ENCODE data around the gene SOCS7. TPM values are rescaled to one million over a fixed set of nuclear protein-coding genes. Genes with fewer than 3 reads are reported as not detected.

The SOCS7 gene
- total RNA-seq, 1 donor from 2014 or later, result 23.7 TPM

GRCh38 chr17:38322897-38323296, 28.7 kb upstream of the SOCS7 start:
- Histone ChIP-seq H3K9me3 (no peaks in the 10 kb centered on the region), H3K4me3 (no peak overlapping the region), H3K36me3 (peaks cover 42% of the 10 kb centered on the region), H3K27me3 (no peaks in the 10 kb centered on the region), H3K4me1 (peaks cover 8% of the 10 kb centered on the region), H3K27ac (no peak overlapping the region)
- TF ChIP-seq, protein P1, sequence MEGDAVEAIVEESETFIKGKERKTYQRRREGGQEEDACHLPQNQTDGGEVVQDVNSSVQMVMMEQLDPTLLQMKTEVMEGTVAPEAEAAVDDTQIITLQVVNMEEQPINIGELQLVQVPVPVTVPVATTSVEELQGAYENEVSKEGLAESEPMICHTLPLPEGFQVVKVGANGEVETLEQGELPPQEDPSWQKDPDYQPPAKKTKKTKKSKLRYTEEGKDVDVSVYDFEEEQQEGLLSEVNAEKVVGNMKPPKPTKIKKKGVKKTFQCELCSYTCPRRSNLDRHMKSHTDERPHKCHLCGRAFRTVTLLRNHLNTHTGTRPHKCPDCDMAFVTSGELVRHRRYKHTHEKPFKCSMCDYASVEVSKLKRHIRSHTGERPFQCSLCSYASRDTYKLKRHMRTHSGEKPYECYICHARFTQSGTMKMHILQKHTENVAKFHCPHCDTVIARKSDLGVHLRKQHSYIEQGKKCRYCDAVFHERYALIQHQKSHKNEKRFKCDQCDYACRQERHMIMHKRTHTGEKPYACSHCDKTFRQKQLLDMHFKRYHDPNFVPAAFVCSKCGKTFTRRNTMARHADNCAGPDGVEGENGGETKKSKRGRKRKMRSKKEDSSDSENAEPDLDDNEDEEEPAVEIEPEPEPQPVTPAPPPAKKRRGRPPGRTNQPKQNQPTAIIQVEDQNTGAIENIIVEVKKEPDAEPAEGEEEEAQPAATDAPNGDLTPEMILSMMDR (IDR thresholded peaks at IDR 0.05), result no peak
- ATAC-seq (no peak), DNase-seq (no peak)
- intact Hi-C loops (cut with DNase I), result no loop called here

- H3K4me1 ChIP-seq, result peaks cover 8% of the 10 kb centered on the region
- intact Hi-C loops (cut with DNase I), result no loop called here
These were observed 27.4 kb upstream of the SOCS7 start for GRCh38 chr17:38324141-38324697.

DNA sequence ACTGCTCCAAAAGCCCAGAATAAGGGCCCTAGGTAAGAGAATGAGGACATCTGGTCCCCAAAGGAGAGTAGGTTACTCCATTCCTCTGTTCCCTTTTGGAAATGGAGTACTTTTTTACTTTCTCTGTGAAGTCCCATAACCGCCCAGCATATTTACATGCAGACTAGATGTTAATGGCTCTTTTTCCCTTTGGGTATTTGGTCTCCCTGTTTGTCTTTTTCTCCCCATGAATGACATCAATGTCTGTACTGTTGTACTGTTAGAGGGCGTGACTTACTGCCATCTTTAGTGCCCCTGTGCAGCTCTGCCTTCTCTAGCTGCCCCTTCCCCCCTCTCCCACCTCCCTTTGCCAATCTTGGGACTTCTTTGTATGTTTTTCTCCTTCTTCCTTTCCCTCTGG, 26.9 kb upstream of the SOCS7 start:
- intact Hi-C loops (cut with DNase I), result no loop called here
- DNase-seq, result no peak
- no peaks in the 10 kb centered on the region for H3K9me3 ChIP-seq

More at GRCh38 chr17:38324141-38324697, 27.4 kb upstream of the SOCS7 start:
- DNase-seq (no peak), ATAC-seq (no peak)
- H3K27ac ChIP-seq, result no peak overlapping the region
- H3K36me3 ChIP-seq, result peaks cover 32% of the 10 kb centered on the region
- H3K27me3 ChIP-seq, result no peaks in the 10 kb centered on the region
- H3K9me3 ChIP-seq, result no peaks in the 10 kb centered on the region
- no peak overlapping the region for H3K4me3 ChIP-seq
- TF ChIP-seq, protein P1 (IDR thresholded peaks at IDR 0.05), result no peak

DNA sequence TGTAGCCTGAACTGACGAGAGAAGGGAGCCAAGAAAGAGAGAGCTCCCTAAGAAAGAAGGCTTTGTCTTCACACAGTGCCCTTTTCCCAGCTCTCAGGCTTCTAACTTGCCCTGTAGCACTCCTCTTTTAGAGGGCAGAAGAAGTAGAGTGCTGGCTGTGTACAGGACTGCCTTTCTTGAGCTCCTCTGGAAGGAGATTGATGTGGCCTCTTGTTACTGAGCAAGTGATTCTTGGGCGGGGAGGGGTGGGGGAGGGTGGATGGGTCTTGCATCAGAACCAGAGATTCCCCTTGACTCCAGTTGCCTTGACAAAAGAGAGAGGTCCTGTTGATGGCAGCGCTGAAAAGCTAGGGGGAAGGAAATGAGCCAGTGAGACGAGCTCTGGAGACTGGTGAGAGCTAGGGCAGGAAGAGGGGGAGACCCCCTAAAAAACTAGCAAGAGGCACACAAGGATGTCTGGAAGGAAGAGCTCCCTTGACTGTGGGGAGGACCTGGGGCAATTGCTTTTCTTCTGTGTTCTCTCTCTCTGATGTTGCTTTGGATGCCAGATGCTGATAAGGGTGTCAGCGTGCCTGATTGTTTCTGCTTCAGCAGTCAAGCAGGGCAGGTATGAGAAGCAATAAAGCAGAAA, 26.3 kb upstream of the SOCS7 start:
- Histone ChIP-seq H3K36me3 (peaks cover 26% of the 10 kb centered on the region), H3K4me3 (no peak overlapping the region), H3K27me3 (peaks cover 1% of the 10 kb centered on the region), H3K27ac (no peak overlapping the region), H3K4me1 (peaks cover 8% of the 10 kb centered on the region), H3K9me3 (no peaks in the 10 kb centered on the region)
- DNase-seq (no peak), ATAC-seq (no peak)
- TF ChIP-seq, protein P1 (IDR thresholded peaks at IDR 0.05), result no peak
- intact Hi-C loops (cut with DNase I), result no loop called here

More for the DNA sequence above, 26.9 kb upstream of the SOCS7 start:
- no peak overlapping the region for H3K4me3 ChIP-seq
- no peaks in the 10 kb centered on the region for H3K27me3 ChIP-seq
- TF ChIP-seq, protein P1 (IDR thresholded peaks at IDR 0.05), result no peak
- peaks cover 8% of the 10 kb centered on the region for H3K4me1 ChIP-seq
- no peak overlapping the region for H3K27ac ChIP-seq
- H3K36me3 ChIP-seq, result peaks cover 29% of the 10 kb centered on the region
- ATAC-seq, result no peak

- Histone ChIP-seq H3K9me3 (no peaks in the 10 kb centered on the region), H3K36me3 (peaks cover 14% of the 10 kb centered on the region), H3K27ac (peak overlapping the region; percentile 6), H3K4me3 (no peak overlapping the region), H3K27me3 (peaks cover 7% of the 10 kb centered on the region), H3K4me1 (peaks cover 8% of the 10 kb centered on the region)
- peak; percentile 65 for ATAC-seq
- intact Hi-C loops (cut with DNase I), result no loop called here
- TF ChIP-seq, protein P1 (IDR thresholded peaks at IDR 0.05), result no peak
- DNase-seq, result no peak
These were observed 24.4 kb upstream of the SOCS7 start for GRCh38 chr17:38326996-38327792.

All from upper lobe of right lung (tissue), 1 donor.